ENCODE results near the gene LRP8.
A peak's percentile ranks its signal among the peaks of the same experiment; 100 is the strongest.
"Not testable (repeated sequence)": the region's sequence is repeated elsewhere in the genome, so short reads cannot be mapped to it uniquely, and the experiment has no call there.

Gene LRP8

DNA sequence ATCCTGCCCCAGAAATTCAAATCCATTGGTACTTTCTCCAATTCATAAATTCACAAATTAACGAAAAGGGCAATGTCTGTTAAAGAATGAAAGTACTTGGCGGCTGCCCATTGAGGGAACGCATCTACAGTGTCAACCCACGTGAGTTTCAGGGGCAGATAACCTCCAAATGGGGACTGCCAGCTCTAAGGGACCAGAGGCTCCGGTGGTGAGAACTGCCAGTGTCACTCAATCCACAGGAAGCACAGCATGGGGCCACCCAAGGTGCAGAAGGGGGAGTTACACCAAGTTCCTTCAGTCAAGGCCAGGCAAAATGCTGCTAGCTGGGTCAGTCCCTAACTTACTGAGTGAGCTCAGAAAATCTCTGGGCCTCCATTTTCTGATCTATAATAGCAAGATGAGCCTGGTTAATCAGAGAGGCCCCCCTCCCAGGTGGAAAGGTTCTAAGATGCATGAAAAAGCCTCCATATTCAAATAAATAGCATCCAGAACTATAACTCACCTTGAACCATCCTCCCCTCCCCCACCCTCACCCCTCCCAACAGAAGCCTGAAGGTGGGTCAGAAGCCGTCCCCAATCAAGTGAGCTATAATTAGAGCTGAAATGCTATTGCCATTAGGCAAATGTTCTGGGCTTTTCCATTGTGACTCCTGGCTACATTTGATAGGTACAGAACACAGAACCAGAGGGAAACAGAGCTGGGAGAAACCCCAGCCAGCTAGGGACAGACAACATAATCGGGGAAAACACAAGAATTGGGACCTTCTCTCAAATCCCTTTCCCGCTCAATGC is 41.7 kb downstream of the LRP8 start:
- no peak for DNase-seq (ENCODE audit: low read depth in 3 of 3, low spot score in 1 of 3)

DNA sequence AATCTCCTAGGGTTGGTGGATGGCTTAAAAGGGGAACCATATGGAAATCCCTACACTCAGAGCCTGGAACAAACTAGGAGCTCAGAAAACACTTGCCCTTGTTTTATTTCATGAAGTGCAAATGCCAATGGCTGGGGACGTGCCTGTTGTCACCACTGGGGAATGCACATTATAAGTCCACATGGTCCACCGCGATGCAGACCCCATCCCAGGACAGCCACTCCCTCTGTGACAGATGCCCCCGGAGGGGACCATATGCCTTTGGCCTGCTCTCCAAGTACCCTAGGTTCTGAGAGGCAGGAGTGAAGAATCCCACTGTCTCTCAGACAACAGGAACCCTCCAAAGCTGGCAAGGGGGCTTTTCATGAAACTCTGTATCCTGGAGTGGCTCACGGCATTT is 42.3 kb downstream of the LRP8 start:
- no peak for DNase-seq (ENCODE audit: low read depth in 3 of 3, low spot score in 1 of 3)

DNA sequence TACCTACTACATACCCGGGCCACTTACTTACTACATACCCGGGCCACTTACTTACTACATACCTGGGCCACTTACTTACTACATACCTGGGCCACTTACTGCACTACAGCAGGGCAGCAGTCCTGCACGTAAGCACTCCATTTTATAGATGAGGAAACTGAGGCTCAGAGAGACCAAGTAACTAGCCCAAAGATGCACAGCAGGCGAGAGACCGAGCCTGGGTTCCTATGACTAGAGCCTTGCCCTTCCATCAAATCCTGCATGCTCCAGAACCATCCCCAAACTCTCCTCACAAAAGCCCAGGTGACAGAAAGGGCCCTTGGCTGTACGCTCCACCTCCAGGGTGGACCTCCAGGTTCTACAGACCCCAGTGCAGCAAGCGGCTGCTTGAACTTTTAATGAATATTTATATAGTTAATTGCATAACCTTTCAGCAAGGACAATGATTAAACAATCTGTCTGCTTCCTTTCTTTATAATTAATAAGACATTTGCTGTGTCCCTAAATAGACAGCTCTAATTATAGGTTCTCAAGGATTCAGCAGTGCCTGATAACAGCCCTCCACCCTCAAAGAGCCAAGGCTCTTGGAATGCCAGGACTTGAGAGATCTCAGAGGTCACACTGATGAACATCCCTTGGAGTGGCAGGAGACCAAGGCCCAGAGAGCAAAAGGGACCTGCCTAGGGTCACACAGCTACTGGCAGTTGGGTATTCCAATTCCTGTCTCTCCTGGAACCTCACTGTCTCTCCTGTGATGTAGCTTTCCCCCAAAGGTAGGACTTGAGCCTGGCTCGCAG is 43.4 kb downstream of the LRP8 start:
- no peak for DNase-seq (ENCODE audit: low read depth in 3 of 3, low spot score in 1 of 3)

- DNase-seq (ENCODE audit: low read depth in 3 of 3, low spot score in 1 of 3), result not testable (repeated sequence)
Measured at GRCh38 chr1:53283156-53283555, 44.7 kb downstream of the LRP8 start.

- no peak for DNase-seq (ENCODE audit: low read depth in 3 of 3, low spot score in 1 of 3)
Measured at GRCh38 chr1:53281133-53281532, 46.7 kb downstream of the LRP8 start.

GRCh38 chr1:53280496-53280895 is 47.4 kb downstream of the LRP8 start:
- no peak for DNase-seq (ENCODE audit: low read depth in 3 of 3, low spot score in 1 of 3)

DNA sequence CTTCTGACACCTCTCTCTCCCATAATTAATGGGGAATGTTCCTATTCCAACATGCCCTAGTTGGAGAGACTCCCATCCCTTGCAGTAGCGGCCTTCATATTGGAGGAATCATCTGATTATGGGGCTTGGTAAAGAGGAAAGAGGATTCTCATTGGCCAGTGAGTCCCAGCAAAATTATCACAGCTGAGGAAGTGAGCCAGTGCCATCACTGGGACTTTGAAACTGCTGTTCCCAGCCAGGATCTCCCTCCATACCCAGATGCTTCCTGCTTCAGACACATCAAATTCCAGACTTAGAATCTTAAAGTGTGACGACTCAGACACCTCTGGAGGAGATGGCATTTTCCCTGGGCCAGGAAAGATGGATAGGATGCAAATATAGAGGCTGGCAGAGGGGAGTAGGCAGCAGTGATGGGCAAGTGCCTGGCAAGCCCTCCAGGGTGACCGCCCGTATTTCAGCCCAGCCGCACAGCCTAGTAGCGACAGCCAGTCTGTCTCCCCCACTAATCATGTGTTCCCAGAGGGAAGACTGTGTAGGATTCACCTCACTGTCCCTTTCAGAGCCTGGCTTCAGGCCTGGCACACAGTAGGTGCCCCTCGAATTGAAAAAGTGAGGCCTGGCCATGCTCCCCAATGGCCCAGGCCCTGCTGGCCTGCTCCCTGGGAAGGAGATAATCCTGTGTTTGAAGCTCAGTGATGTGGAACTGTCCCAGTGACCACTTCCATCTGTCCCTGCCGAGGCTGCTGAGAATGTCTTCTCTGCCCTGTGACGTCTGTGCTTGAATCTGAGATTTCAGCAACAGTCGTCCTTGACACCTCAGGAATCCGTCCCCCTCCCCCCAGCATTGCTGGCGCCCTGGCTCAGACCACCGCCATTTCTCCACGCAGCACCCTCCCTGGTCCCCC is 48.3 kb downstream of the LRP8 start:
- DNase-seq (ENCODE audit: low read depth in 3 of 3, low spot score in 1 of 3), result no peak

DNA sequence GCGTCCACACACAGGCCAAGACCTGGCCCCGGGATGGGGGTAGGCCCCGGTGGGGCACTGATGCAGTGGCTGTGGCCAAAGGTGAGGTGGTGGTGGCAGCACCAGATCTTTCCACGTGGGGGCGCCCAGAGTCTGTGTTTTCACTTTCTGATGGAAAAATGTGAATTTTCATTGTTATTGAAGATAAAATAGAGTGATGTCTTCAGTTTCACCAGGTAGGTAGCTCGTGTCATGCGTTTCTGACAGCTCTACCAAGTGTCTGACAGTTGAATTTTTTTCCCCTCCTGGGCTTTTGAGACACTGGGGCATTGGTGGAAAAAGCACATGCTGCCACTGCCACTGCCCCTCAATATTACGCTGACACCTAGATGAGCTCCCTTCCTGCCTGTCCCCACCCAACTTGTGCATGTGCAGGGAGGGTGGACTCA is 49.6 kb downstream of the LRP8 start:
- peak; percentile 21 to 72 (median 44) for DNase-seq (ENCODE audit: low read depth in 3 of 3, low spot score in 1 of 3)

DNA sequence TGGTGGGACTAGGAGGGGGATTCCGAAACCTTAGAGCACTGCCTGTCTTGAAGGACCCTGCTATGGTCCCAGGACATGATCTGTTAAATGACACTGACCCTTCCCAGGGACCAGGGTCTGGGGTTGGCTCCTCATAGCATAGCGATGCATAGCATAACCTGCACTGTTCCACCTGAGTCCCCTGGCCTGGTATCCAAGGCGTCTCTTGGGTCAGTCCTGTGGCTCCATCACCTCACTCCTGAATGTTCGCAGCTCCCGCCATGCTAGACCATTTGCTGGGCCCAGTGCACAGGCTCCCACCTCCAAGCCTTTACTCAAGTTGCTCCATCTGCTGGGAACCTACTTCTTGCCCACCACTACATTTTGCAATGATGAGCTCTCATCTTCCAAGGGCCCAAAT is 50.5 kb downstream of the LRP8 start:
- no peak for DNase-seq (ENCODE audit: low read depth in 3 of 3, low spot score in 1 of 3)

DNA sequence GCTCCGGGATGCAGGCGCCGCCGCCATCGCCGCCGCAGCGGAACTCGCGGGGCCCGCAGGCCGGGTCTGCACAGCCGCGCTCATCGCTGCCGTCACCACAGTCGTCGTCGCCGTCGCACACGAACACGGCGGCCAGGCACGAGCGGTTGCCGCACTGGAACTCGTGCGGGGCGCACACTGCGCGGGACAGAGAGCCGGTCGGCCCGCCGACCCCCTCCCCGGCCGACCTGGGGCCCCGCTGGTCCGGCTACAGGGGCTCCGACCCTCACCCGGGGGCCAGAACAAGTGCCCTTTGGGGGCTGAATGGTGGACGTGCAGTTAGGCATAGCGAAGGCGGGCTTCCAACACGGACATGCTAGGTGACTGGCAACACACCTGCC is 51.0 kb downstream of the LRP8 start:
- DNase-seq (ENCODE audit: low read depth in 3 of 3, low spot score in 1 of 3), result no peak

- DNase-seq (ENCODE audit: low read depth in 3 of 3, low spot score in 1 of 3), result no peak
Measured at GRCh38 chr1:53276153-53276901, 51.5 kb downstream of the LRP8 start.

GRCh38 chr1:53275566-53275965 is 52.3 kb downstream of the LRP8 start:
- DNase-seq (ENCODE audit: low read depth in 3 of 3, low spot score in 1 of 3), result no peak

DNA sequence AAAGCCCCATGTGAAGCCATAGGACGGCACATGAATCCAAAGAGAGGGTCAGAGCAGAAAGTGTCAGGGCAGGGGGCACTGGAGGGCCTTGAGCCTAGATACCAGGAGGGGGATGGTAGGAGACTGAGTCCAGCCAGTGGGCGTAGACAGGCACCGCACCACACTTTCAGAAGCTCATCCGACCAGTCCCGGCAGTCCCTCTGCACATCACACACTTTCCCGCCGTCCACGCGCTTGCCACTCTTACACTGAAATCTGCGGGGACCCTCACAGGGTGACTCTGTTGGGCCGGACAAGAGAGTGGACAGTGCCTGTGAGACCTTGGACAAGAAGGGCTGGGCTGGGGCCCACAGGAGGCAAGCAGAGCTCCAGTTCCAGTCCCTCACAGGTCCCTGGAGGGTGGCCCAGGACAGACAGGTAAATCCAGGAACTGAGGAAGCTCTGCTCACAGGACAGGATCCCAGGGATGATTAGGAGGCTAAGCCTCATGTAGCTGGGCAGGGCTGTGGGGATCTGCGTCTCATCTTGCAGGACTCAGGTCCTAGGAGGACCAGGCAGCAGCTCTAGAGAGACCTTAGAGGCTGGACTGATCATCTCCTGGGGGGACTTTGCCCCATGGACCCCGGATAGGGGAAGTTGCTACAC is 53.2 kb downstream of the LRP8 start:
- DNase-seq (ENCODE audit: low read depth in 3 of 3, low spot score in 1 of 3), result no peak

DNA sequence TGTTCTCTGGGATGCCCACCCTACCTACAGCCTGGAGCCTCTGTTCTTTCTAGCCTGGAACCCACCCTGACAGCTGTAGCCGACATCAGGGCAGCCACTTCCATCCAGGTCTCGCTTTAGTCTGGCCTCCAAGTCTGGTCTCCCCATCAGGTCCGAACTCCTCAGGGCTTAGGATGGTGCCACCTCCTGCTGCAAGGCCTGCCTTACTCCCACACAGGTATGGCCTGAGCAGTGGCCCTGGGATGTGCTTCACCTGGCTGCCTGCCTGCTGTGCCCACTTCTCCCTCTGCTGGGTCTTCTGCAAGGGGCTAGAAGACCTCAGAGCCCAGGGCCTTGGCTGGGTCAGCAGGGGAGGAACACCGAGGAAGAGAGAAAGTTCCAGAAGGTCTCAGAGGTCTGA is 53.8 kb downstream of the LRP8 start:
- no peak for DNase-seq (ENCODE audit: low read depth in 3 of 3, low spot score in 1 of 3)

DNA sequence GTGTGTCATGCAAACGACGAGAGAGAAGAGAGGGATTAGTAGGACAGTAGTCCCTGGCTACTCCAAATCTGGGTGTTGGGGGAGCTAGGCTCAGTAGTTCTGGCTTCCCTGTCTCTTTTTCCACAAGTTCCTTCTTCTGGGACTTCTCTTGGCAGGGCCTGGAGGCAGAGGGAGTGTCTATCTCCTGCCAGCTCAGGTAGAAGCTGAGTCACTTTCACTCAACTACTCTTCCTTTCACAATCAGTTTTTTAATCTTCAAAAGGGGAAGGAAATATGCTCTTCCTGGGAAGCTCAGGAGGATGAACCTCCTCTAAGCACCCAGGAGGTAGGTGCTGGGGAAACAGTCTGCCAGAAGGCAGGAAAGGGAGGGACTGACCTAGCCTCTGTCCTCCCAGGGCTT is 54.3 kb downstream of the LRP8 start:
- DNase-seq (ENCODE audit: low read depth in 3 of 3, low spot score in 1 of 3), result no peak

- DNase-seq (ENCODE audit: low read depth in 3 of 3, low spot score in 1 of 3), result no peak
Measured at GRCh38 chr1:53272349-53272748, 55.5 kb downstream of the LRP8 start.

DNA sequence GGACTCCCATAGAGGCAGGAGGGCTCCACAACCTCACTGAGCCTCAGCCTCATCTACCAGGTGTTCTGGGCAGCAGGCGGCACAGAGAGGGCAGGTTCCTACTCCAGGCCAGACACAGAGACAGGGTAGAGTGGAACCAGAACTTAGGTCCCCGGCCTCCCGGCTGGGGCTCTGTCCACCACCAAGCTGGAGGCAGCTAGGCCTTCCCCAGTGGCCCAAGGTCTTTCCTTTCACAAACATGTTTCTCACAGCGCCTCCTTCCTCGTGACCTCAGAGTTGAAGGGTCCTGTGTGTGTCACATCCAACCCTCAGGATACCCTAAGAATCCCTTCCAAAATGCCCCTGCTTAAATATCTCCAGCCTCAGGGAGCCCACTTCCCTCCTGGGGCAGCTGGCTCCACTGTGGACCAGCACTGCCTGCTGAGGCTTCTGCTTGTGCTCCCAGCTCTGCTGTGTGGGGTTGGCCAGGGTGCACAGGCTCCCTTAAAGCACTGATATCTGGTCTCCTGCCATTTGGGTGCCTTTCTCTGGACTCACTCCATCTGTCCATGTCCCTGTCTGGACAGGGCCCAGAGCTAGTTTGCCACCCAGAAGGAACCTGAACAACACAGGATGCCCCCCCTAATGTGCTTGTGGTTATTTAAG is 56.3 kb downstream of the LRP8 start:
- no peak for DNase-seq (ENCODE audit: low read depth in 3 of 3, low spot score in 1 of 3)

- DNase-seq (ENCODE audit: low read depth in 3 of 3, low spot score in 1 of 3), result no peak
Measured at GRCh38 chr1:53270873-53271272, 57.0 kb downstream of the LRP8 start.

- DNase-seq (ENCODE audit: low read depth in 3 of 3, low spot score in 1 of 3), result no peak
Measured at GRCh38 chr1:53270107-53270506, 57.8 kb downstream of the LRP8 start.

DNA sequence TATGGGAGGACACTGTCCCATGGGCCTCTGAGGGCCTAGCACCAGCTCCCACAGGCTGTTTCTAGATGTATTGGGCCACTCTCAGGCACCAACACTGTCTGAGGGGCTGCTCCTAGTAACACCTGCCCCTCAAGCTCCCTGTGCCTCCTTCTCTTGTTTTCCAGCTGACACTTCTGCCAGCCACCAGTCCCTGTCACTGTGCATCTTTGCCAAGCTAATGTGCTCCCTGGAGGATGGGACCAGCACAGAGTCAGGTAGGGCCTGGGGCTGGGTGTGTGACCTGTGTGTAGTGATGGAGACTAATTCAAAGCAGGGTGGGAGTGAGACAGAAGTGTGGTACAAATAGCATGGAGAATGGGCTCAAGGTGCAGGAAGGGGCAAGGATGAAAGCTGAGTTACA is 60.1 kb downstream of the LRP8 start:
- DNase-seq (ENCODE audit: low read depth in 3 of 3, low spot score in 1 of 3), result no peak
